H9 (cell line): ENCODE results near the gene LDLRAP1. TPM values are rescaled to one million over a fixed set of nuclear protein-coding genes. Genes with fewer than 3 reads are reported as not detected.

Source experiments
- DNase-seq: peaks from one replicate; pipeline ENCODE4 v3.0.0-alpha.2; 2017
- H2AFZ ChIP-seq: one replicate; pipeline ENCODE4 v1.6.1; 2013; ENCODE audit warnings: mild to moderate bottlenecking, low read length, control low read depth, moderate library complexity
- H2AK5ac ChIP-seq: 2 replicates; pipeline ENCODE4 v1.6.1; 2013; ENCODE audit warnings: low read length, control low read depth, mixed read lengths; ENCODE audit not compliant: insufficient read length
- H2BK120ac ChIP-seq: one replicate; pipeline ENCODE4 v1.6.1; 2013; ENCODE audit warnings: low read depth, mild to moderate bottlenecking, low read length, control low read depth, inconsistent platforms; ENCODE audit not compliant: poor library complexity, severe bottlenecking
- H2BK12ac ChIP-seq: 2 replicates; pipeline ENCODE4 v1.6.1; 2013; ENCODE audit warnings: low read length, control low read depth, mixed read lengths, low read depth; ENCODE audit not compliant: insufficient read length
- H2BK15ac ChIP-seq: 2 replicates; pipeline ENCODE4 v1.6.1; 2013; ENCODE audit warnings: low read depth, low read length, control low read depth
- H2BK20ac ChIP-seq: one replicate; pipeline ENCODE4 v1.6.1; 2013; ENCODE audit warnings: low read depth, mild to moderate bottlenecking, low read length, control low read depth, inconsistent platforms; ENCODE audit not compliant: poor library complexity, severe bottlenecking
- H2BK5ac ChIP-seq: 2 replicates; pipeline ENCODE4 v1.6.1; 2013; ENCODE audit warnings: low read length, control low read depth, mixed read lengths; ENCODE audit not compliant: insufficient read length
- H3K14ac ChIP-seq: 2 replicates; pipeline ENCODE4 v1.6.1; 2013; ENCODE audit warnings: low read length, control low read depth; ENCODE audit not compliant: insufficient read depth
- H3K18ac ChIP-seq: 2 replicates; pipeline ENCODE4 v1.6.1; 2013; ENCODE audit warnings: low read depth, mild to moderate bottlenecking, mixed read lengths, low read length, control low read depth; ENCODE audit not compliant: insufficient read length
- H3K23ac ChIP-seq: 2 replicates; pipeline ENCODE4 v1.6.1; 2013; ENCODE audit warnings: low read length, control low read depth, mixed read lengths, low read depth; ENCODE audit not compliant: insufficient read length
- H3K23me2 ChIP-seq: 2 replicates; pipeline ENCODE4 v1.6.1; 2013; ENCODE audit warnings: low read depth, mild to moderate bottlenecking, mixed read lengths, low read length, control low read depth; ENCODE audit not compliant: insufficient read length, poor library complexity, severe bottlenecking
- H3K27ac ChIP-seq: 2 replicates; pipeline ENCODE4 v1.5.1; 2013; ENCODE audit warnings: low read length, control low read depth, mixed read lengths, low read depth; ENCODE audit not compliant: insufficient read length
- H3K27me3 ChIP-seq: 2 replicates; pipeline ENCODE4 v1.6.1; 2013; ENCODE audit warnings: low read length, control low read depth, inconsistent platforms; ENCODE audit not compliant: insufficient read depth
- H3K4ac ChIP-seq: 2 replicates; pipeline ENCODE4 v1.6.1; 2013; ENCODE audit warnings: low read depth, mild to moderate bottlenecking, control low read depth, inconsistent platforms, low read length, moderate library complexity
- H3K4me1 ChIP-seq: 2 replicates; pipeline ENCODE4 v1.6.1; 2013; ENCODE audit warnings: low read length, control low read depth, inconsistent platforms; ENCODE audit not compliant: insufficient read depth
- H3K4me2 ChIP-seq: 2 replicates; pipeline ENCODE4 v1.6.1; 2013; ENCODE audit warnings: low read length, control low read depth, mixed read lengths; ENCODE audit not compliant: insufficient read length, insufficient read depth
- H3K56ac ChIP-seq: 2 replicates; pipeline ENCODE4 v1.6.1; 2013; ENCODE audit warnings: low read depth, mild to moderate bottlenecking, mixed read lengths, low read length, control low read depth; ENCODE audit not compliant: insufficient read length
- H3K79me1 ChIP-seq: 2 replicates; pipeline ENCODE4 v1.6.1; 2013; ENCODE audit warnings: low read depth, mild to moderate bottlenecking, moderate library complexity, low read length, control low read depth, inconsistent platforms; ENCODE audit not compliant: insufficient read depth, poor library complexity, severe bottlenecking
- H3K79me2 ChIP-seq: 2 replicates; pipeline ENCODE4 v1.6.1; 2013; ENCODE audit warnings: low read length, control low read depth, inconsistent platforms; ENCODE audit not compliant: insufficient read depth
- H3K9ac ChIP-seq: 2 replicates; pipeline ENCODE4 v1.6.1; 2013; ENCODE audit warnings: low read length, control low read depth, mixed read lengths; ENCODE audit not compliant: insufficient read length; ENCODE audit errors: extremely low read depth
- H3K9me3 ChIP-seq: one replicate; pipeline ENCODE4 v1.6.1; 2013; ENCODE audit warnings: low read depth, low read length, inconsistent platforms; ENCODE audit not compliant: control insufficient read depth
- H3T11ph ChIP-seq: one replicate; pipeline ENCODE4 v1.6.1; 2013; ENCODE audit warnings: mild to moderate bottlenecking, low read length, control low read depth, inconsistent platforms
- H4K20me1 ChIP-seq: one replicate; pipeline ENCODE4 v1.6.1; 2013; ENCODE audit not compliant: control insufficient read depth, insufficient read length, insufficient read depth
- H4K5ac ChIP-seq: 2 replicates; pipeline ENCODE4 v1.6.1; 2013; ENCODE audit warnings: low read depth, mild to moderate bottlenecking, mixed read lengths, low read length, control low read depth; ENCODE audit not compliant: insufficient read length
- H4K8ac ChIP-seq: replicated peaks from 2 replicates; pipeline ENCODE4 v1.6.1; 2013; ENCODE audit warnings: low read length, control low read depth, mixed read lengths, low read depth; ENCODE audit not compliant: insufficient read length
- H4K91ac ChIP-seq: 2 replicates; pipeline ENCODE4 v1.6.1; 2013; ENCODE audit warnings: low read depth, mild to moderate bottlenecking, moderate library complexity, mixed read lengths, low read length, control low read depth; ENCODE audit not compliant: insufficient read length
- H3K27ac Mint-ChIP-seq, 3 experiments: 2 replicates in 2 of 3; 3 replicates in 1 of 3; pipeline ENCODE4 v1.8.0; 2020 to 2021; ENCODE audit warnings: mixed read lengths in 3 of 3, mild to moderate bottlenecking in 1 of 3, moderate library complexity in 1 of 3
- H3K27me3 Mint-ChIP-seq: 2 replicates; pipeline ENCODE4 v1.8.0; 2021; ENCODE audit warnings: low read depth, mild to moderate bottlenecking, moderate library complexity, mixed read lengths
- H3K36me3 Mint-ChIP-seq, 3 experiments: 2 replicates in 2 of 3; 3 replicates in 1 of 3; pipeline ENCODE4 v1.8.0; 2020 to 2021; ENCODE audit warnings: low read depth in 3 of 3, mixed read lengths in 3 of 3; ENCODE audit not compliant: insufficient read depth in 1 of 3
- H3K4me1 Mint-ChIP-seq, 2 experiments: 2 replicates each; pipeline ENCODE4 v1.8.0; 2020; ENCODE audit warnings: mixed read lengths in 2 of 2
- H3K4me3 Mint-ChIP-seq, 2 experiments: 2 replicates in 1 of 2; 3 replicates in 1 of 2; pipeline ENCODE4 v1.8.0; 2020 to 2021; ENCODE audit warnings: mild to moderate bottlenecking in 2 of 2, mixed read lengths in 2 of 2, moderate library complexity in 1 of 2
- H3K9me3 Mint-ChIP-seq, 2 experiments: 2 replicates in 1 of 2; 3 replicates in 1 of 2; pipeline ENCODE4 v1.8.0; 2020; ENCODE audit warnings: mild to moderate bottlenecking in 2 of 2, mixed read lengths in 2 of 2, moderate library complexity in 1 of 2
- WGBS: extraction: QIAGEN DNeasy Blood & Tissue Kit; methylation state at CpG from one replicate; pipeline ENCODE4 v1.1.7; 2013; ENCODE audit warnings: missing lambda C conversion rate, low lambda C conversion rate, mixed read lengths; ENCODE audit not compliant: insufficient read length; ENCODE audit errors: extremely low coverage; 5-methylcytosine and 5-hydroxymethylcytosine counted together
- total RNA-seq: library from RNA; stranded (reverse); gene quantifications from 2 replicates; pipeline ENCODE4 v1.2.1, GENCODE V29; 2021
- TF ChIP-seq, protein P1 (sequence below): fragments of 200-600 bp; sonication (generic); conservative IDR thresholded peaks from 3 replicates; pipeline ENCODE4 v1.8.0; 2021; ENCODE audit warnings: antibody characterized with exemption, mild to moderate bottlenecking

The LDLRAP1 gene
- total RNA-seq, 1 experiment from 2014 or later: 15.7 TPM

DNA sequence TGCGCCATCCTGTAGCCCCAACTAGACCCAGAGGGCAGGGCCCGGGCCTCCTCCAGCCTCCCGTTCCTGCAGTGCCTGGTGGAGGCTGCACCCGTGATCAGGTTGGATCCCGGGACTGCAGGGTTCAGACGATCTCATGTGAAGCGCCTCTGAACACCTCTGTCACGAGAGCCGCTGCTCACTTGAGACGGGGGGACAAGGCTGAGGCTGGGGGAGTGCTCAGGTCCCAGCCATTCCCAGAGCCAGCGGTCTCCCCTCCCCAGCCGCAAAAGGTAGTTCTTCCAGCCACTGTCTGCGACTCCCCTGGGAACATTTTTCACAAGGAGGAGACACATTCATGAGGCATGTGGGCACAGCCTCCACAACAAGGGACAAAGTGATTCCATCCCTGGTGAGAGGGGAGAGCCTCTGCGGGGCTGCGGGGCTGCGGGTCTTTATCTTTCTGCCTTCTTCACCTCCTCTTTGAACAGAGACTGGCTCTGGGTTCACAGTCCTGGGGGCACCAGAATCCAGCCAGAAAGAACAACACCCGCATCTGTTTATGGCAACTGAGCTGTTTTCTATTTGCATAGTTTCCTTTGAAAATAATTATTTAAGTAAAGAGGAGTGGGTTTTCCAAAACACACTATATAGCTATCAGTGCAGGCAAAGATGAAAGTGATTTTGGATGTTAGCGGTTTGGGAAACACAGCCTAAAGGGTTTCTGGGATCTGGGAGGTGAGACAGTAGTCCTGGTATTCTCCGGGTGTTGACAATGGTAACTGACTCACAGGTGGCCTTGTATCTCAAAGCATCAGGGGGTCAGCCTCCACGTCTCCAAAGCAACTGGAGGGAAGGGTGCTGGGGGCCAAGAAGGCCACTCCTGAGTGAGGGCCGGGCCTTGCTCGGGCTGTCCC, 13.0 kb upstream of the LDLRAP1 start:
- H3K27me3 Mint-ChIP-seq: no peaks in the 10 kb centered on the region; the same call in 1 of the 2 replicates
- Histone ChIP-seq H2BK15ac (no peak overlapping the region), H3K27ac (no peak overlapping the region), H3K27me3 (no peaks in the 10 kb centered on the region), H3K4me2 (no peak overlapping the region), H3K23ac (no peak overlapping the region), H3K4ac (no peak overlapping the region), H4K5ac (no peak overlapping the region), H3K9me3 (no peaks in the 10 kb centered on the region), H3K79me2 (no peaks in the 10 kb centered on the region), H4K91ac (no peak overlapping the region), H3K9ac (no peak overlapping the region), H2BK12ac (no peak overlapping the region), H2BK120ac (no peak overlapping the region), H2AFZ (no peak overlapping the region), H3K18ac (no peak overlapping the region), H4K20me1 (no peaks in the 10 kb centered on the region), H3K14ac (no peak overlapping the region), H3K4me1 (no peaks in the 10 kb centered on the region), H3K23me2 (no peaks in the 10 kb centered on the region), H3T11ph (no peak overlapping the region), H3K56ac (no peak overlapping the region), H2BK20ac (no peak overlapping the region), H4K8ac (no peak overlapping the region), H2BK5ac (no peak overlapping the region), H3K79me1 (no peaks in the 10 kb centered on the region), H2AK5ac (no peak overlapping the region)
- H3K9me3 Mint-ChIP-seq: peaks cover 2 to 5% of the 10 kb centered on the region in 2 experiments; a peak in 3 of 5 replicates
- WGBS: no CpG with 5 or more reads among the region's 22 CpGs
- no peaks in the 10 kb centered on the region; a peak in 1 of 7 replicates for H3K36me3 Mint-ChIP-seq
- H3K4me3 Mint-ChIP-seq: no peak overlapping the region
- H3K4me1 Mint-ChIP-seq: peaks cover 5% of the 10 kb centered on the region in 2 experiments; a peak in 3 of 4 replicates
- no peak for DNase-seq
- H3K27ac Mint-ChIP-seq: no peak overlapping the region; a peak in 1 of 7 replicates
- TF ChIP-seq, protein P1, sequence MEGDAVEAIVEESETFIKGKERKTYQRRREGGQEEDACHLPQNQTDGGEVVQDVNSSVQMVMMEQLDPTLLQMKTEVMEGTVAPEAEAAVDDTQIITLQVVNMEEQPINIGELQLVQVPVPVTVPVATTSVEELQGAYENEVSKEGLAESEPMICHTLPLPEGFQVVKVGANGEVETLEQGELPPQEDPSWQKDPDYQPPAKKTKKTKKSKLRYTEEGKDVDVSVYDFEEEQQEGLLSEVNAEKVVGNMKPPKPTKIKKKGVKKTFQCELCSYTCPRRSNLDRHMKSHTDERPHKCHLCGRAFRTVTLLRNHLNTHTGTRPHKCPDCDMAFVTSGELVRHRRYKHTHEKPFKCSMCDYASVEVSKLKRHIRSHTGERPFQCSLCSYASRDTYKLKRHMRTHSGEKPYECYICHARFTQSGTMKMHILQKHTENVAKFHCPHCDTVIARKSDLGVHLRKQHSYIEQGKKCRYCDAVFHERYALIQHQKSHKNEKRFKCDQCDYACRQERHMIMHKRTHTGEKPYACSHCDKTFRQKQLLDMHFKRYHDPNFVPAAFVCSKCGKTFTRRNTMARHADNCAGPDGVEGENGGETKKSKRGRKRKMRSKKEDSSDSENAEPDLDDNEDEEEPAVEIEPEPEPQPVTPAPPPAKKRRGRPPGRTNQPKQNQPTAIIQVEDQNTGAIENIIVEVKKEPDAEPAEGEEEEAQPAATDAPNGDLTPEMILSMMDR: no peak
